ENCODE data around the gene TM6SF1.

The TM6SF1 gene

GRCh38 chr15:83174891-83175290, 67.4 kb downstream of the TM6SF1 start:
- DNase-seq (ENCODE audit: low read depth) = no peak

DNA sequence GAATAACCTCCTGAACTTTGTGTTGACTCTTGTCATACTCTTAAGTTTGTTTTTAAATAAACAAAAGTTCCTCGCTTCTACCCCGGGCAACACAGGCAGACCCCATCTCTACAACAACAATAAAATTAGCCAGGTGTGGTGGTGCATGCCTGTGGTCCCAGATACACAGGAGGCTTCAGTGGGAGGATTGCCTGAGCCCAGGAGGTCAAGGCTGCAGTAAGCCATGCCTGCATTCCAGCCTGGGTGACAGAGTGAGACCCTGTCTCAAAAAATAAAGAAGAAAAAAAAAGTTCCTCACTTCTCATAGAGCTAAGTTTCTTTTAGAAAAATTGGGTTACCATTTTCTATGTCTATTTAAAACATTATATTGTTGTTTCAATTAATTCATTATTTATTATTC, 70.9 kb downstream of the TM6SF1 start:
- no peak for DNase-seq (ENCODE audit: low read depth)

GRCh38 chr15:83178869-83179325, 71.5 kb downstream of the TM6SF1 start:
- DNase-seq (ENCODE audit: low read depth) = no peak

GRCh38 chr15:83185561-83185960, 78.1 kb downstream of the TM6SF1 start:
- no peak for DNase-seq (ENCODE audit: low read depth)

Measured in stromal cell of bone marrow (primary cell).